Measurements from ENCODE around the gene DACH1. TPM values are rescaled to one million over a fixed set of nuclear protein-coding genes. Genes with fewer than 3 reads are reported as not detected.

The DACH1 gene
- total RNA-seq, 1 experiment from 2014 or later = 0.31 TPM

GRCh38 chr13:71613066-71613745, 253.8 kb downstream of the DACH1 start:
- Mint-ChIP-seq H3K36me3 (no peaks in the 10 kb centered on the region), H3K27ac (peak overlapping the region; percentile 67), H3K4me3 (no peak overlapping the region), H3K9me3 (no peaks in the 10 kb centered on the region), H3K27me3 (ENCODE audit: low read depth) (no peaks in the 10 kb centered on the region), H3K4me1 (peaks cover 6% of the 10 kb centered on the region)
- ATAC-seq (no peak), DNase-seq (ENCODE audit: low spot score) (no peak)
- CTCF ChIA-PET = no interaction called here
- POLR2A ChIA-PET = no interaction called here
- TF ChIP-seq CREM (CRISPR knock-in tag; IDR thresholded peaks at IDR 0.05) (no peak), ZNF671 (CRISPR knock-in tag; IDR thresholded peaks at IDR 0.05) (no peak), RORB (CRISPR knock-in tag; IDR thresholded peaks at IDR 0.05) (no peak), ATF1 (CRISPR knock-in tag; IDR thresholded peaks at IDR 0.05) (no peak), NR1H2 (CRISPR knock-in tag; IDR thresholded peaks at IDR 0.05) (no peak), TEAD1 (CRISPR knock-in tag; IDR thresholded peaks at IDR 0.05) (no peak), HMGXB4 (CRISPR knock-in tag; IDR thresholded peaks at IDR 0.05) (no peak), ZSCAN18 (CRISPR knock-in tag; IDR thresholded peaks at IDR 0.05) (no peak), CTCF (IDR thresholded peaks at IDR 0.05) (no peak), HMGA2 (CRISPR knock-in tag; IDR thresholded peaks at IDR 0.05) (no peak), ARID4B (CRISPR knock-in tag; IDR thresholded peaks at IDR 0.05; ENCODE audit: borderline replicate concordance) (no peak), FOXP1 (CRISPR knock-in tag; IDR thresholded peaks at IDR 0.05; ENCODE audit: borderline replicate concordance) (no peak), FOXJ3 (CRISPR knock-in tag; IDR thresholded peaks at IDR 0.05; ENCODE audit: borderline replicate concordance) (no peak), EMX1 (CRISPR knock-in tag; IDR thresholded peaks at IDR 0.05) (no peak), FOXK1 (CRISPR knock-in tag; IDR thresholded peaks at IDR 0.05) (no peak), SMAD3 (CRISPR knock-in tag; IDR thresholded peaks at IDR 0.05; ENCODE audit: borderline replicate concordance) (no peak), MLX (CRISPR knock-in tag; IDR thresholded peaks at IDR 0.05) (no peak)
